ENCODE results near the gene MIB2.

The MIB2 gene

DNA sequence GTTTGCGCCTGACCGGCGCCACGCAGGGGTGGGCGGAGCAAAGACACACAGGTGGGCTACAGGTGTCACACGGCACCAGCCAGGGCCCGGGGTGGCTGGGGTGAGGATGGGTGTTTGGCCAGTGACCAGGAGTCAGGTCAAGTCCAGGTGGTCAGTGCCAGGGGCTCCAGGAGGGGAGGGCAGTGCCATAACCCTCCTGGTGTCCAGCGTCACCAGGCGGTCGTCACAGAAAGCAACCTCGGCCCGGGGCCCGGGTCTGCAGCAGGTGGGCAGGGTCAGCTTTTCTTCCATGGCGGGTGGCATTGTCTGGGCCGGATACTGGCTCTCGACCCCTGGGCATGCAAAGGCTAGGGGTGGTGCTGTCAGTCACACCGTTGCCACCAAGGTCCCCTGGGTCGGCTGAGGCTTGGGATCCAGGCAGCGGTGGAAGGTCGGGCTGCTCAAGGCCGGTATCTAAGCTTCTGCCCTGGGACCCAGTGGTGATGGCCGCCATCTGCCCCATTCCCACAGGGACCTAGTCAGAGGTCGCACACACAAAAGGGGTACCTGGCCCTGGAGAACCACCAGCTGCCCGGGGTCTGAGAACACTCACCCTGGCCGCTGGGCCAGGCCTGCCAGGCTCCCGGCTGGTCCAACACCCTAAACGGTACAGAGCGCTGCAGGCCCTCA lies 17.1 kb upstream of the MIB2 start:
- DNase-seq (ENCODE audit: low spot score): no peak

- no peak for DNase-seq (ENCODE audit: low spot score)
Measured at GRCh38 chr1:1598720-1599029, 16.6 kb upstream of the MIB2 start.

DNA sequence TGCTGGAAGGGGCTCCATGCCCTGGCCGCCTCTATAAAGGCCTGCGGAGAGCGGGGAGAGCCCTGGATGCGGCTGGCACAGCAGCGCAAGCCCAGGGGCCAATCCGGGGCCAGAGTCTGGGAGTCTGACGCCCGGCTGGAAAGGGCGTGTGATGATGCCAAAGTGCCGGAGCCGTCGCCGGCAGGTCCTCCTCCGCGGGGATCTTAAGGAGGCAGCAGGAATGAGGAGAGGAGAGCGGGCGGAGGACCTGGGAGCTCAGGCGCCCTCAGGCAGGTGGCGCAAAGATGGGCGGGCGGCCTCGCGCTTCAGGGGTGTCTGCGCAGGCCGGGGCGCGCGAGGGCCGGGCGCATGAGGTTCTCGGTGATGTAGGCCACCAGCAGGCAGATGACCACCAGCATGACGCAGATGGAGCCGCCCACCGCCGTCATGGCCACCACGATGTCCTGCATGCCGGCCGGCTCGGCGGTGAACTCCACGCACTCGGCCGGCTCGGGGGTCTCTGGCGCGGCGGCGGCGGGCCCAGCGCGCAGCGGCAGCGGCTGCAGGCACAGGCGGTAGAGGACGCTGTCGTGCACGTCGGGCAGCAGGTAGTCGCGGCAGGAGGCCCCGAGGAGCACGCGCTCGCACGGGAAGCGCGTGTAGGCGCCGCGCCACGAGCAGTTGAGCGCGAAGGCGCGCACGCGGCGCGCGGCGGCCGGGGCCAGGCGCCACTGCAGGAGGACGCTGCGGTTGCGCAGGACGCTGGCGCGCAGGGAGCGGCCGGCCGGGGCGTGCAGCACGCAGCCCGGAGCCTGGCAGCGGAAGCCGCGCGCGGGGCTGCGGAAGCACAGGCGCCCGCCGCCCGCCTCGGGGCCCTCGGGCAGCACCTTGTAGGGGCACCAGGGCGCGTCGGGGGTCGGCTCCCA lies 16.0 kb upstream of the MIB2 start:
- no peak for DNase-seq (ENCODE audit: low spot score)

GRCh38 chr1:1599935-1600860 lies 15.1 kb upstream of the MIB2 start, which contains the start of gene FNDC10:
Gene FNDC10, minus strand, starts transcription at chr1:1600135. Its CDS starts 120 bp downstream, at chr1:1600015.
- DNase-seq (ENCODE audit: low spot score): no peak

DNA sequence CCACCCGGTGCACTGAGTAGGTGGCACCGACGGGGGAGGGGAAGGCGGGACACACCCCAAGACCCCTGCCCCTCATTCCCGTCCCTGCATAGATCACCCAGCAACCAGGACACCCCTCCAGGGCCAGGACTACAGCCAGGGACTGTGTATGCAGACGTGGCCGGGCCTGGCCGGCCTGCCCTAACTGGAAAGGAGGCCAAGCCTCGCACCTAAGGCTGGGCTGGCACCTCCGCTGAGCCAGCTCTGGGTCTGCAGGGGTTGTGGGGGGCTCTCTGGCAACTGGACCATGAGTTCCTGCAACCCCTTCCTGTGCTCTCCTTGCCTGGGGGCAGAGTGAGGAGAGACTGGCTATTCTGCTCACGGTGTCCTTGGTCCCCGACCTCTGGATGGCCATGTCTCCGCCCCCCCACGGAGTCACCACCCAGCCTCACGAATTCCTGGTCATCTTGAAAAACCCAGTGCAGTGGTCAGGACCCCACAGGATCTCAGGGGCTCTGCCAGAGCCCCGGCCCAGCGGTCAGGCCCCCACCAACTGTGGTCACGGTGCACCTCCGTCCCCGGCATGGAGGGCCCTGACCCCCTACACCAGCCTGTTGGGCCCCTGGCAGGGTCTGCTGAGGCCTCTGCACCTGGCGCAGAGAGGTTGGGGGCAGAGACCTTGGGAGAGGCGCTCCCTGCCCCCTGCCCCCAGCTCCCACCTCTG lies 14.3 kb upstream of the MIB2 start:
- DNase-seq (ENCODE audit: low spot score): no peak

- no peak for DNase-seq (ENCODE audit: low spot score)
Measured at GRCh38 chr1:1601564-1602303, 13.6 kb upstream of the MIB2 start.

- no peak for DNase-seq (ENCODE audit: low spot score)
Measured at GRCh38 chr1:1602304-1602967, 12.9 kb upstream of the MIB2 start.

DNA sequence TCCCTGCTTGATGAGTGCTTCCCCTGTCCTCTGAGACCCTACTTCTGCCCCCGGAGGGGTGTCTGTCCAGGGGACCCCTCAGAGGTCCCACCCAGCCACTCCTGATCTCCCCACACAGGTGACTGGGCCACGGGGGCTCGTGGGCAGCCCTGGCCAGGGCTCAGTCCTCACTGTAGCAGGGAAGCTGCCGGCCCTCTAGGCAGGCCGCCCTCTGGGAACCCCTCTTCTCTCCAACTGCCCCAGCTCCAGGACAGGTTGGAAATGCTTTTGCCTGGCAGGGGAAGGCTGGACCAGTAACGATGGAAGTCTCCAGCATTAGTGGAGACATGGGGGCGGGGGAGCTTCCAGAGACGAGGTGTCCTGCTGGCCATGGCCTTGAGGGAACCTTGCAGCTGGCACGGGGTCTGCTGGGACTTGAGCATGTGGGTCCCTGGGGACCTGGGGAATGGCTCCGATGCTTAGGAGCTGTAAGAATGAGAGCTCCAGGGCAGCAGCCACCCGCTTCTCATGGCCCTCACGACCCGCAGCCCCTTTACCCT lies 12.3 kb upstream of the MIB2 start:
- no peak for DNase-seq (ENCODE audit: low spot score)

GRCh38 chr1:1603671-1604373 lies 11.5 kb upstream of the MIB2 start:
- no peak for DNase-seq (ENCODE audit: low spot score)

- no peak for DNase-seq (ENCODE audit: low spot score)
Measured at GRCh38 chr1:1604374-1605033, 10.8 kb upstream of the MIB2 start.

GRCh38 chr1:1605034-1605591 lies 10.2 kb upstream of the MIB2 start:
- DNase-seq (ENCODE audit: low spot score): no peak

DNA sequence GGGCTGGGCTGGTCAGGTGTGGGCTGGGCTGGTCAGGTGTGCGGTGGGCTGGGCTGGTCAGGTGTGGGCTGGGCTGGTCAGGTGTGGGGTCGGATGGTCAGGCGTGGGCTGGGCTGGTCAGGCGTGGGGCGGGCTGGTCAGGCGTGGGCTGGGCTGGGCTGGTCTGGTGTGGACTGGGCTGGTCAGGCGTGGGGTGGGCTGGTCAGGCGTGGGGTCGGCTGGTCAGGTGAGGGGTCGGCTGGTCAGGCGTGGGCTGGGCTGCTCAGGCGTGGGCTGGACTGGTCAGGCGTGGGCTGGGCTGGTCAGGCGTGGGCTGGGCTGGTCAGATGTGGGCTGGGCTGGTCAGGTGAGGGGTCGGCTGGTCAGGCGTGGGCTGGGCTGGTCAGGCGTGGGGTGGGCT lies 9.6 kb upstream of the MIB2 start:
- no peak for DNase-seq (ENCODE audit: low spot score)

DNA sequence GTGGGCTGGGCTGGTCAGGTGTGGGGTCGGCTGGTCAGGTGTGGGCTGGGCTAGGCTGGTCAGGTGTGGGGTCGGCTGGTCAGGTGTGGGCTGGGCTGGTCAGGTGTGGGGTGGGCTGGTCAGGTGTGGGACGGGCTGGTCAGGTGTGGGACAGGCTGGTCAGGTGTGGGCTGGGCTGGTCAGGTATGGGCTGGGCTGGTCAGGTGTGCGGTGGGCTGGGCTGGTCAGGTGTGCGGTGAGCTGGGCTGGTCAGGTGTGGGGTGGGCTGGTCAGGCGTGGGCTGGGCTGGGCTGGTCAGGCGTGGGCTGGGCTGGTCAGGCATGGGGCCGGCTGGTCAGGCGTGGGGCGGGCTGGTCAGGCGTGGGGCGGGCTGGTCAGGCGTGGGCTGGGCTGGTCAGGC lies 9.1 kb upstream of the MIB2 start:
- DNase-seq (ENCODE audit: low spot score): no peak

DNA sequence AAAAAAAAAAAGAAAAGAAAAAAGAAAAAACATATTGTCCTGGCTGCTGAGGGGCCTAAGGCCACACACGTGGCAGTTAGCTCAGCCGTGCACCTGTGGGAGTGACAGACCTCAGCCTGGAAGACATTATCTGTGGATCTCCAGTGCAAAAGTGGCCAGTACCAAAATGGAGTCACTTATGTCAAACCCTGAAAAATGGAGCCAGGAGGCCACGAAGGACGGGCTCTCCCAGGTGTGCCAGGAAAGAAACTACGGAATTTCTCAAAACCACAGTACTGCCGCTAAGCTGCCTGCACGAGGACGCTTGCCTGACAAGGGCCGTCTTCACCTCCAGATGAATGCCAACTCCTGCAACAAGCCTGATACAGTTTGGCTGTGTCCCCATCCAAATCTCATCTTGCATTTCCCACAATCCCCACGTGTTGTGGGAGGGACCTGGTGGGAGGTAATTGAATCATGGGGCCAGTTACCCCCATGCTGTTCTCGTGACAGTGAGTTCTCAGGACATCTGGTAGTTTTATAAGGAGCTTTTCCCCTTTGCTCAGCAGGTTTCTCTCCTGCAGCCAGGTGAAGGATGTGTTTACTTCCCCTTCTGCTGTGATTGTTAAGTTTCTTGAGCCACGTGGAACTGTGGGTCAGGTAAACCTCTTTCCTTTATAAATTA lies 5.3 kb upstream of the MIB2 start:
- no peak for DNase-seq (ENCODE audit: low spot score)

DNA sequence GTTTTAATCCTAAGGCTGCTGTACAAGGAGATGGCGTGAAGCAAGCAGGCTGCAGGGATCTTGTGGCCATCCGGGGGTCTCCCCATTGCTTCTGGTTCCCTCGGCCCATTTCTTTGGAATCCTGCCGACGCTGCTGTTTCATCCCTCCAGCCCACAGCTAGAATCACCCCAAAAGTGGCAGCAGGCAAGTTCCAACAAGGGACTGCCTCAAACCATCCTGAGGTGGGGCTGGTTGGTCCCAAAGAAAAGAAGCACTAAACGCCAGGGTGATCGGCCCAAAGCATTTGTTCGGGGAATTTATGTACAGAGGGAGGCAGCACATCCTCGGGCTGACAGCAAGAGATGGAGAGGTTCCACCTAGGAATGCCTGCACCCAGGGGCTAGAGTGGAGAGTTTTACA lies 4.5 kb upstream of the MIB2 start:
- DNase-seq (ENCODE audit: low spot score): no peak

- no peak for DNase-seq (ENCODE audit: low spot score)
Measured at GRCh38 chr1:1612104-1612400, 3.2 kb upstream of the MIB2 start.

GRCh38 chr1:1613509-1614082 lies 1.7 kb upstream of the MIB2 start:
- no peak for DNase-seq (ENCODE audit: low spot score)
